Gastroesophageal sphincter (tissue), 3 donors: ENCODE data around the gene ZGPAT.

Experiments used
- CTCF ChIP-seq, 4 experiments: fragments of 200-600 bp in 2 of 4; fragments of 450-650 bp in 2 of 4; sonication (generic) in 1 of 4; IDR thresholded peaks; one replicate each; pipeline ENCODE4 v1.5.1; 2017 to 2019; ENCODE audit warnings: antibody characterized with exemption in 4 of 4, mild to moderate bottlenecking in 2 of 4, moderate library complexity in 2 of 4
- EP300 ChIP-seq: sonication (generic); formaldehyde crosslinking; IDR thresholded peaks from one replicate; pipeline ENCODE4 v1.6.1; 2017; ENCODE audit warnings: antibody characterized with exemption, mild to moderate bottlenecking
- POLR2A ChIP-seq, 2 donors: fragments of 450-650 bp; IDR thresholded peaks; one replicate each; pipeline ENCODE4 v1.6.1; 2017; ENCODE audit warnings: antibody characterized with exemption in 2 of 2, mild to moderate bottlenecking in 2 of 2, moderate library complexity in 1 of 2
- POLR2AphosphoS5 ChIP-seq: sonication (generic); formaldehyde crosslinking; IDR thresholded peaks from one replicate; pipeline ENCODE4 v1.6.1; 2017; ENCODE audit warnings: antibody characterized with exemption

DNA sequence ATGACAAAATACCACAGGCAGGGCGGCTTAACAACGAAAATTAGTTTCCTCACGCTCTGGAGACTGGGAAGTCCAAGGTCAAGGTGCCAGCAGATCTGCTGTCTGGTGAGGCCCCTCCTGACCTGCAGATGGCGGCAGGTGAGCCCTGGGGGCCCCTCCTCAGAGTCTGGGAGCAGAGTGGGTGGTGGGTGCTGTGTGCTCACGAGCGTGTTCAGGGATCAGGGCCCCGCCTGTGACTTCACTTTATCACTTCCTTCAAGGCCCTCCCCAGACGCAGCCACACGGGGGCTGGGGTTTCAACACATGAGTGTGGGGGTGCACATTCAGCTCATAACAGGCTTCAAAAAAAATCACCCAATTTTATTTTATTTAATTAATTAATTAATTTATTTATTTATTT lies 71.0 kb downstream of the ZGPAT start:
- no peak for TF ChIP-seq CTCF (IDR thresholded peaks at IDR 0.05)
- TF ChIP-seq POLR2A (IDR thresholded peaks at IDR 0.05): no peak
- no peak for TF ChIP-seq EP300
- no peak for TF ChIP-seq POLR2AphosphoS5
